Gastrocnemius medialis (tissue), 4 donors: ENCODE results near the gene UPF1. TPM values are rescaled to one million over a fixed set of nuclear protein-coding genes. Genes with fewer than 3 reads are reported as not detected.
A peak's percentile ranks its signal among the peaks of the same experiment; 100 is the strongest.

ENCODE experiments used
- ATAC-seq, 2 donors: fragments of 150-250 bp; one replicate each; pipeline ENCODE4 v1.9.1; 2016
- DNase-seq, 2 donors: peaks; one replicate each; pipeline ENCODE4 v3.0.0-alpha.2; 2019
- H3K27ac ChIP-seq, 4 donors: fragments of 200-600 bp; sonication (generic); 1 replicate in 1 of 4; 2 replicates in 3 of 4; pipeline ENCODE4 v1.5.1; 2016 to 2018; ENCODE audit warnings: mild to moderate bottlenecking in 2 of 4, moderate library complexity in 1 of 4
- H3K27me3 ChIP-seq, 3 donors: fragments of 200-600 bp; sonication (generic) in 2 of 3; 1 replicate in 1 of 3; 2 replicates in 2 of 3; pipeline versions ENCODE4 v1.5.1 to v1.6.0; 2016 to 2019; ENCODE audit warnings: mild to moderate bottlenecking in 1 of 3, moderate library complexity in 1 of 3
- H3K36me3 ChIP-seq, 2 donors: fragments of 200-600 bp; sonication (generic) in 1 of 2; one replicate each; pipeline ENCODE4 v1.5.1; 2017 to 2018
- H3K4me1 ChIP-seq, 2 donors: fragments of 200-600 bp; sonication (generic) in 1 of 2; one replicate each; pipeline ENCODE4 v1.5.1; 2016 to 2017; ENCODE audit warnings: mild to moderate bottlenecking in 2 of 2
- H3K4me3 ChIP-seq, 4 donors: fragments of 200-600 bp; sonication (generic) in 3 of 4; 1 replicate in 1 of 4; 2 replicates in 3 of 4; pipeline ENCODE4 v1.5.1; 2016 to 2019; ENCODE audit warnings: mild to moderate bottlenecking in 2 of 4
- H3K9me3 ChIP-seq, 3 donors: fragments of 200-600 bp; sonication (generic) in 2 of 3; 1 replicate in 1 of 3; 2 replicates in 2 of 3; pipeline ENCODE4 v1.5.1; 2016 to 2019
- CTCF ChIP-seq, 5 experiments: fragments of 450-650 bp in 3 of 5; fragments of 200-600 bp in 2 of 5; sonication (generic) in 2 of 5; IDR thresholded peaks in 4 of 5; conservative IDR thresholded peaks in 1 of 5; 1 replicate in 4 of 5; 2 replicates in 1 of 5; pipeline ENCODE4 v1.5.1; 2016 to 2019; ENCODE audit warnings: antibody characterized with exemption in 5 of 5, mild to moderate bottlenecking in 3 of 5, moderate library complexity in 3 of 5
- POLR2A ChIP-seq, 2 donors: fragments of 450-650 bp; IDR thresholded peaks; one replicate each; pipeline ENCODE4 v1.6.1; 2017; ENCODE audit warnings: antibody characterized with exemption in 2 of 2, mild to moderate bottlenecking in 2 of 2, moderate library complexity in 2 of 2
- in situ Hi-C, 4 donors: fragments of 200-750 bp; cut with MboI; loops; one replicate each; pipeline versions ENCODE4 v1.15.0 to v1.8.0; 2017; ENCODE audit warnings: low sequenced_read_pairs in 4 of 4
- intact Hi-C: fragments of 100-400 bp; cut with DNase I; formaldehyde crosslinking; loops from one replicate; pipeline ENCODE4 v1.15.1; 2023; ENCODE audit warnings: low total_unique reads
- total RNA-seq, 4 donors: library from RNA; depleted of rRNA; stranded (reverse); fragments of >200 nt; gene quantifications; one replicate each; pipeline versions ENCODE4 v1.1.0 to v1.2.3, GENCODE V29; 2016

The UPF1 gene
- total RNA-seq, 4 donors from 2014 or later: 26.0 to 64.9 (median 46.4) TPM

DNA sequence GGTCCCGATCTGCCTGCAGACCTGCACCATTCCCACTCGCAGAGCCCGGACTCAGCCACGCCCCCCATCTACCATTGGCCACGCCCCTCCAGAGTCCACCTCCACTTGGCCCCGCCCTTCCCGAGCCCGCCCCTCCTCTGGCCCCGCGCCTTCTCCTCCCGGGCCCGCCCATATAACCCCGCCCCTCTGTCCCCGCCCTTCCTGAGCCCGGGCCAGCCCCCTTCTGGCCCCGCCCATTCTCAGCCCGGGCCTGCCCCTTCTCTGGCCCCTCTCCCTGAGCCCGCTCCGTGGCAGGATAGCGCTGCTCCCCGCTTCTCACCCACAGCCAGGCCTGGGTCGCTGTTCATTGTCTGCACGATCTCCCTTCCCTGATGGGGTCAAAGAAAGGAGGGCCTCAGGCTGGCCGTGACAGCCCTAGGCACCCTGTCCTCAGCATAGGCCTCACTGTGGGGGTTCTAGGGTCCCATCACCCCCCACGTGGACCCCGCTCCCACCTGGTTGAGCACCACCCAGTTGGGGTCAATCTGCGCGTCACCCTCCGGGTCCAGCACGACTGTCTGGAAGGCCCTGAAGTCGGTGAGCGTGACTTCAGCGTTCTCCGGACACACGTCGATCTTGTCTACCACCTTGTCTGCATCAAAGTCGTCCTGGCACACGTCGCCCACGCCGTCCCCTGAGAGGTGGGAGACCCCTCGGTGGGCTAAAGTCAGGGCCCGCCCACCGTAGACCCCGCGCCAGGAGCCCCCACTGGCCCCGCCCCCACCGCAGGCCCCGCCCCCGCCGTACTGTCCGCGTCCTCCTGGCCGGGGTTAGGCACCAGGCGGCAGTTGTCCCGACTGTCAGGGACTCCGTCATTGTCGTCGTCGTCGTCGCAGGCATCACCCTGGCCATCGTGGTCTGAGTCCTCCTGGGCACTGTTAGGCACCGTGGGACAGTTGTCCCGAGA, 46.3 kb upstream of the UPF1 start:
- H3K27ac ChIP-seq: no peak overlapping the region
- H3K9me3 ChIP-seq: no peaks in the 10 kb centered on the region
- peak overlapping the region; percentile 2 to 48 (median 30) for H3K4me3 ChIP-seq
- no peak for TF ChIP-seq POLR2A (IDR thresholded peaks at IDR 0.05)
- no peak for TF ChIP-seq CTCF (IDR thresholded peaks at IDR 0.05 in 4 of 5, conservative IDR thresholded peaks at IDR 0.05 in 1 of 5)
- DNase-seq (peak; percentile 56 to 76), ATAC-seq (peak; percentile 39 to 79)
- peaks cover 49 to 52% (median 52%) of the 10 kb centered on the region in 3 donors for H3K27me3 ChIP-seq
- intact Hi-C loops (no loop called here), in situ Hi-C loops (no loop called here)
- H3K4me1 ChIP-seq: peaks cover 10 to 23% of the 10 kb centered on the region in 2 donors
- no peaks in the 10 kb centered on the region for H3K36me3 ChIP-seq

GRCh38 chr19:18788529-18789421, 43.0 kb upstream of the UPF1 start:
- Histone ChIP-seq H3K36me3 (no peaks in the 10 kb centered on the region), H3K4me3 (peak overlapping the region in 1 of 4 donors; percentile 10), H3K4me1 (peaks cover 10 to 31% of the 10 kb centered on the region in 2 donors), H3K27ac (no peak overlapping the region), H3K9me3 (no peaks in the 10 kb centered on the region), H3K27me3 (peaks cover 71 to 79% (median 75%) of the 10 kb centered on the region in 3 donors)
- DNase-seq (no peak), ATAC-seq (no peak)
- in situ Hi-C loops: no loop called here
- no peak for TF ChIP-seq CTCF (IDR thresholded peaks at IDR 0.05 in 4 of 5, conservative IDR thresholded peaks at IDR 0.05 in 1 of 5)
- no peak for TF ChIP-seq POLR2A (IDR thresholded peaks at IDR 0.05)
- intact Hi-C loops: no loop called here

DNA sequence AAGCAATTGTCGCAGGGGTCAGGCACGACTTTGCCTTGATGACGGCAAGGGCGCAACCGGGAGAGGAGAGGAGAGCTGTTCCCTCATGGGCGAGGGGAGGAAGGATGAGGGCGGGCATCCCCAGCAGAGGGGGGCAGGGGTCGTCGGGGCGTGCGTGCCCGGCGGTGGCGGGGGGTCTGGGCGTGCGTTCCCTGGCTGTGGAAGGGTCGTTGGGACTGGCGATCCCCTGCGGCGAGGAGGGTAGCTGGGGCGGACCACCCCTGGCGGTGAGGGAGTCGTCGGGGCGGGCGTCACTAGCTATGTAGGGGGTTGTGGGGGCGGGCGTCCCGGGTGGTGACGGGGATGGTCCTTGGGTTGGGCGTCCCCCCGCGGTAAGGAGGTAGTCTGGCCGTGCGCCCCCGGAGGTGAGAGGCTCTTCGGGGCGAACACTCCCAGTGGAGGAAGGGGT, 42.3 kb upstream of the UPF1 start:
- H3K27me3 ChIP-seq: peaks cover 71 to 79% (median 75%) of the 10 kb centered on the region in 3 donors
- intact Hi-C loops: no loop called here

More for the DNA sequence above, 42.3 kb upstream of the UPF1 start:
- ATAC-seq (no peak), DNase-seq (no peak)
- H3K4me3 ChIP-seq: peak overlapping the region; percentile 10 to 39 (median 30)
- in situ Hi-C loops: no loop called here
- H3K4me1 ChIP-seq: peaks cover 10 to 31% of the 10 kb centered on the region in 2 donors
- H3K27ac ChIP-seq: no peak overlapping the region
- H3K36me3 ChIP-seq: no peaks in the 10 kb centered on the region
- TF ChIP-seq POLR2A (IDR thresholded peaks at IDR 0.05): no peak
- TF ChIP-seq CTCF (IDR thresholded peaks at IDR 0.05 in 4 of 5, conservative IDR thresholded peaks at IDR 0.05 in 1 of 5): no peak
- H3K9me3 ChIP-seq: no peaks in the 10 kb centered on the region
